Measurements from ENCODE around the gene RFX1. TPM values are rescaled to one million over a fixed set of nuclear protein-coding genes. Genes with fewer than 3 reads are reported as not detected.
A peak's percentile ranks its signal among the peaks of the same experiment; 100 is the strongest.
"Not testable (repeated sequence)": the region's sequence is repeated elsewhere in the genome, so short reads cannot be mapped to it uniquely, and the experiment has no call there.

The RFX1 gene
- total RNA-seq: 1 to 10 TPM; 7.5 to 7.8 TPM
- long read RNA-seq, donor 1, full-length matches to known transcripts: 1 of 3 reads
- long read RNA-seq, donor 1, partial matches to known transcripts: 2 of 3 reads
- long read RNA-seq, donor 1, other reads (novel, unspliced or antisense): 0 of 3 reads
- long read RNA-seq, donor 2, partial matches to known transcripts: 1 of 3 reads
- long read RNA-seq, donor 2, other reads (novel, unspliced or antisense): 2 of 3 reads

DNA sequence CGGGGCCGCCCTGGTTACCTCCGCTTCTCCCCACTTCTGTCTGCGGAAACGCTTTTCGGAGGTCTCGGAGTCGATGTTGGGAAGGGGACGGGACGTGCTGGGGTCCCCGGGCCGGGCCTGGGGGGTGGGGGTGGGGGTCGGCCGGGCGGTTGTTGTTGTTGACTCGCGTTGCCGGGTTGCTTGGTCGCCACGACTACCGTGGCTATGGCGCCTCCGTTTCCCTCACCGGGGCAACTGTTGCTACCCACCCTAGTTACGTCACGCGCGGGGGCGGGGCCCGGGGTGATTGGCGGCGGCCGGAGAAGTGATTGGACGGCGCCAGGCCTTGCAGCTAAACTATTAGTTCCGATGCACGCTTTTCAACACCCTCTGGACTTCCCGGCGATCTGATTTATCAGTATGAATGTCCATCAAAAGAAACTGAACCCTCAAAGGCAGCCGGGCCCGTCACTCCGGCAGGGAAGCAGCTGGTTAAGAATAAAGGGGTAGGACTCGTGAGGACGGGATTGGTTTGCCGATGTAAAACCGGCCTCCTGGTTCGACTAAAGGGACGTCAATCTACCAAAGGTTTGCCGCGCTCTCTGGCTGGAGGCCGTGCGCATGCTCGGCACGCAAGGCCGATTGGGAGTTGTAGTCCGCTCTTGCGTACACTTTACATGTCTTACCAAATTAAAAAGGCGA, at the start of gene RFX1:
TSS of gene RFX1 (minus strand) at position 236 of the 681 bp plus-strand sequence. CDS start 12,477 bp downstream, outside the sequence.
- intact Hi-C loops (cut with DNase I): no loop called here
- DNase-seq (ENCODE audit: low spot score): peak; percentile 100

DNA sequence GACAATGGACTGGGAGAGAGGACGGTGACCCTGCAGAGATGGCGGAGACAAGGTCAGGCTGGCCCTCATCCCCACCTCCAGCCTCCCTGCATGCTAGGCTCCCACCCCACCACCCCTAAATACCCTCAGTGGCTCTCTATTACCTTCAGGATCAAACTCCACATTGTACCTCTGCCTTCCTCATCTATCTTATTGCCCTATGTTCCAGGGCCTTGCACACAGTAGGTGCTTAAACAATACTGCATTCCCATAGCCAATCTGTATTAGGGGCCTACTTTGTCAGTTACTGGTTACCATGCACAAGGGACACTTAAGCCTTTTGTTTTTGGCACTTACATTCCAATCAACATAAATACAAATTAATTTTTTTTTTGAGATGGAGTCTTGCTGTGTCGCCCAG, 49.3 kb upstream of the RFX1 start:
- intact Hi-C loops (cut with DNase I): no loop called here

DNA sequence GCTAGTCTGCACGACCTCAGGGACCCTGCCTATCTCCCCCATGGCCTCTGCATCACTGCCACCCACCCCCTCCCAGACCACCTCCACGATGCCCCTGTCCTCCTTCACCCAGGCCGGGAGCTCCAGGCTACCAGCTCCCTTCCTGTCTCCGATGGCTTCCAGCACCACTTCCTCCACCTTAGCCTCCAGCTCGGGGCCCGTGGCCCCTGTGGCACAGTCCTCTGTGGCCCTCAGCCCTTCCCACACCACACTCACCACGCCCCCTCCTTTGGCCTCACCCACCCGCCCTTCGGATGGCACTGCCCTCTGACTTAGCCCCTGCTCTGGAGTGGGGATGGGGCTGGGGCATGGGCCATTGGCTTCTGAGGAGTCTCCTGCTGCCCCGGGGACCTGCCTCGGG, 48.6 kb upstream of the RFX1 start:
- DNase-seq (ENCODE audit: low spot score): no peak
- intact Hi-C loops (cut with DNase I): no loop called here

More for the DNA sequence above, 49.3 kb upstream of the RFX1 start:
- DNase-seq (ENCODE audit: low spot score): no peak

DNA sequence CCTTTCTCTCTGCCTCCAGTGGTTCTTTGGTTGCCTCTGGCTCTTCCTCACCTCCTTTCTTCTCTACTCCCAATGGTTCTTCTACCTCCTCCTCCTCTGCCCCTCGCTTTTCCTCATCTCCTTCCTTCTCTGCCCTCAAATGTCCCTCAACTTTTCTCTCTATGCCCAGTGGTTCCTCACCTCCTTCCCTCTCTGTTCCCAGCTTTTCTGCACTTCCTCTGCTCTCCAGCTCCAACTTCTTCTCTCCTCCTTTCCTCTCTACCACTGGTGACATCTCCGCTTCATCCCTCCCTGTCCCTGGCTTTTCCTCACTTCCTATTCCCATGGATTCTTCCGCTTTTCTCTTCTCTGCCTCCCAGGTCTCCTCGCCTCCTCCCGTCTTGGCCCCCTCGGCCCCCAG, 48.0 kb upstream of the RFX1 start:
- intact Hi-C loops (cut with DNase I): no loop called here
- DNase-seq (ENCODE audit: low spot score): no peak

DNA sequence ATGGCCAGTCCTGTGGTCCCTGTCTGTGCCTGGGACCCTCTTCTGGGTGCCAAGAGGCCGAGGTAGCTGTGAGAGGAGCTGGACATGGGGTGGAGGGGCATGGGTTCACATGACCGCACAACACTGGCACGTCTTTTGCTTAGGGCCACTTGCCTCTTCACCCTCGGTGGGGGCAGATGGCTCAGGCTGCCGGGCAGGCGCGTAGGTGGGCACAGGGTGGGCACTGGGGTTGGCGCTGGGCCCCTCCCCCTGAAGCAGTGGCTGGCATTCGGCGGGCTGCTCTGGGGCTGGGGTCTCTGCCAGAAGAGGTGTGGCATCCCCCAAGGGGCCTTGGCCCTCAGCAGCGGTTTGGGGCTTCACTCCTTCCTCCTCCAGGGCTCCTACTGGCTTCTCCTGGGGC, 47.4 kb upstream of the RFX1 start:
- intact Hi-C loops (cut with DNase I): no loop called here
- no peak for DNase-seq (ENCODE audit: low spot score)

DNA sequence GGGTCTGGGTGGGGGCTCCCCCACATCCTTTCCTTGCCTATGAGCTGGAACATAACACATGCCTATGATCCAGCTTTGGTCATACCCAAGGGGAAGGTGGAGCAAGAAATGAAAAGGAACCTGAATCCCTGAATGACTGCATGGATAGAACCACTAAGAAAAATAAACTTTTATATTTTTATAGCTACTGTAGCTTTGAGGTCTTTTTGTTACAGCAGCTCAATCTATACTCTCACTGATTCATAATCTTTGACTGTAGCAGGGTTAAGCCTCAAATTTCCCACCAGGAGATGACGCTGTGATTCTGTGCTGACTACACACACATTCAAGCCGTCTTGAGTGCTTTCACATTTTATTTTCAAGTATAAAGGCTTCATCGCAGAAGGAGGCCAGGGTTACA, 46.9 kb upstream of the RFX1 start:
- intact Hi-C loops (cut with DNase I): no loop called here
- no peak for DNase-seq (ENCODE audit: low spot score)

DNA sequence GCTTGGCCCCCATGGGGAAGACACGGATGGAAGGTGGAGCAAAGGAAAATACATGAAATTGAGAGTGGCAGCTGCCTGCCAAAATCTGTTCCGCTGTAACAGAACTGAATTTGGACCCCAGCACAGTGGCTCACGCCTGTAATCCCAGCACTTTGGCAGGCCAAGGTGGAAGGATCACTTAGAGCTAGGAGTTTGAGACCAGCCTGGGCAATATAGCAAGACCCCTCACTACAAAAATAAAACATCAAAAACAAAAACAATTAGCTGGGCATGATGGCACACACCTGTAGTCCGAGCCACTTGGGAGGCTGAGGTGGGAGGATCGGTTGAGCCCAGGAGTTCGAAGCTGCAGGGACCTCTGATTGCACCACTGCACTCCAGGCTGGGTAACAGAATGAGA, 46.4 kb upstream of the RFX1 start:
- intact Hi-C loops (cut with DNase I): no loop called here

DNA sequence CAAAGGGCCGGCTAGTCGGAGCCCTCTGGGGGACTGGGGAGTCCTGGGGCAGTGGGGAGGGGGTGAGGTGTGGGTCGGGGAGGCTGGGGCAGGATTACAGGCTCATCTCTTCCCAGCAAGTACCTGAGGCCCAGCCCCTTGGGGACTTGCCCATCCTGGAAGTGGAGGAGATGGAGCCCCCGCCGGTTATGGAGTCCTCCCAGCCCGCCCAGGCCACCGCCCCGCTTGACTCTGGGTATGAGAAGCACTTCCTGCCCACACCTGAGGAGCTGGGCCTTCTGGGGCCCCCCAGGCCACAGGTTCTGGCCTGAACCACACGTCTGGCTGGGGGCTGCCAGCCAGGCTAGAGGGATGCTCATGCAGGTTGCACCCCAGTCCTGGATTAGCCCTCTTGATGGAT, 45.9 kb upstream of the RFX1 start:
- intact Hi-C loops (cut with DNase I): no loop called here
- no peak for DNase-seq (ENCODE audit: low spot score)

More for the DNA sequence above, 46.4 kb upstream of the RFX1 start:
- DNase-seq (ENCODE audit: low spot score): no peak

DNA sequence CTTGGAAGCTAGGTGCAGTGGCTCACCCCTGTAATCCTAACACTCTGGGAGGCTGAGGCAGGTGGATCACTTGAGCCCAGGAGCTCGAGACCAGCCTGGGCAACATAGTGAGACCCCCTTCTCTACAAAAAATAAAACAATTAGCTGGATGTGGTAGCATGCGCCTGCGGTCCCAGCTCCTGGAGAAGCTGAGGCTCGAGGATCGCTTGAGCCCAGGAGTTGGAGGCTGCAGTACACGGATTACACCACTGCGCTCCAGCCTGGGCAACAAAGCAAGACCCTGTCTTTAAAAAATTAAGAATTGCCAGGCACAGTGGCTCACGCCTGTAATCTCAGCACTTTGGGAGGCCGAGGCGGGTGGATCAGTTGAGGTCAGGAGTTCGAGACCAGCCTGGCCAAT, 44.8 kb upstream of the RFX1 start:
- intact Hi-C loops (cut with DNase I); DNase-seq (ENCODE audit: low spot score): not testable (repeated sequence)

DNA sequence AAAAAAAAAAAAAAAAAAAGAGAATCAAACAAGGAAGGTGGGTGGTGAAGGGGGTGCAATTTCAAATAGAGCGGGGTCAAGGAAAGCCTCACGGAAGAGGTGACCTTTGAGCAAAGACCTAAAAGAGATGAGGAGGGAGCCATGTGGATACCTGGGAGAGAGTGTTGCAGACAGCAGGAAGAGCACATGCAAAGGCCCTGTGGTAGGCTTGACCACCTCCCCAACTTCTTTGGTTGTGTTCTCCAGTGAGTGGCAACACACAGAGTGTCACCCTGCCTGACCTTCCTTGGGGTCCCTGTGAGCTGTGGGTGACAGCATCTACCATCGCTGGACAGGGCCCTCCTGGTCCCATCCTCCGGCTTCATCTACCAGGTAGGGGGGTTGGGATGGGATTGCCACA, 44.4 kb upstream of the RFX1 start:
- no peak for DNase-seq (ENCODE audit: low spot score)
- intact Hi-C loops (cut with DNase I): no loop called here

DNA sequence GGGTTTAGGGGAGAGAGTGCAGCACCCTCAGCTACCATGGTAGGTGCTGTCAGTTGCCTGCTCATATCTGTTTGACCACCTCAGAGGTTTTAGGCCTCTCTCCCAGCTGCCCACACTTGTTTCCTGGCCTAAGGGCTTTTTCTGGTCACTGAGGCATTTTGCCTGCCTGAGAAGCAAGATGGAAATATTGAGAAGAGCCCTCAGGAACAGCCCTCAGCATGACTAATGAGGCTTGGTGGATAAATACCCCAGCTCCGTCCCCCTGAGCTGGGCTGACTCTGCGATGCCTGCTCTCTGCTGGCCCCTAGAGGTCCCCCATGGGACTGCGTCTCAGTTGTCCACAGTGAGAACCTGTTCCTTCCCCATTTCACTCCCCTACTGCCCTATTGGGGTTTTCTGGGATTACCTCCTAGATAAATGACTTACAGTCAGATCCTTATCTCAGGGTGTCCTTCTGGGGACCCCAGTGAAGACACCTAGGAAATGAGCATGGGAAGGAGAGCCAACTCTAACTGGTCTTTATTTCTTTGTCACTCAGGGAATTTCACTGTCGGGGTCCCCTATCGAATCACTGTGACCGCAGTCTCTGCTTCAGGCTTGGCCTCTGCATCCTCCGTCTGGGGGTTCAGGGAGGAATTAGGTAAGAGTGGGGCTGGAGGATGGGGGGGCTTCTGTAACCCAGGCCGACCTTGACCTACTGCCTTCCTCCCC, 42.5 kb upstream of the RFX1 start:
- DNase-seq (ENCODE audit: low spot score): no peak
- intact Hi-C loops (cut with DNase I): no loop called here

DNA sequence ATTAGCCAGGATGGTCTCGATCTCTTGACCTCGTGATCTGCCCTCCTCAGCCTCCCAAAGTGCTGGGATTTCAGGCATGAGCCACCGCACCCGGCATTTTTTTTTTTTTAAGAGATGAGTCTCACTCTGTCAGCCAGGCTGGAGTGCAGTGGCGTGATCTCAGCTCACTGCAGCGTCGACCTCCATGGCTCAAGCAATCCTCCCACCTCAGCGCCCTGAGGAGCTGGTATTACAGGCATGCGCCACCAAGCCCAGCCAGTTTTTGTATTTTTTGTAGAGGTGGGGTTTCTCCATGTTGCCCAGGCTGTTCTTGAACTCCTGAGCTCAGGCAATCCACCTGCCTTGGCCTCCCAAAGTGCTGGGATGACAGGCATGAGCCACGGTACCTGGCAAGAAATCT, 41.7 kb upstream of the RFX1 start:
- DNase-seq (ENCODE audit: low spot score); intact Hi-C loops (cut with DNase I): not testable (repeated sequence)

DNA sequence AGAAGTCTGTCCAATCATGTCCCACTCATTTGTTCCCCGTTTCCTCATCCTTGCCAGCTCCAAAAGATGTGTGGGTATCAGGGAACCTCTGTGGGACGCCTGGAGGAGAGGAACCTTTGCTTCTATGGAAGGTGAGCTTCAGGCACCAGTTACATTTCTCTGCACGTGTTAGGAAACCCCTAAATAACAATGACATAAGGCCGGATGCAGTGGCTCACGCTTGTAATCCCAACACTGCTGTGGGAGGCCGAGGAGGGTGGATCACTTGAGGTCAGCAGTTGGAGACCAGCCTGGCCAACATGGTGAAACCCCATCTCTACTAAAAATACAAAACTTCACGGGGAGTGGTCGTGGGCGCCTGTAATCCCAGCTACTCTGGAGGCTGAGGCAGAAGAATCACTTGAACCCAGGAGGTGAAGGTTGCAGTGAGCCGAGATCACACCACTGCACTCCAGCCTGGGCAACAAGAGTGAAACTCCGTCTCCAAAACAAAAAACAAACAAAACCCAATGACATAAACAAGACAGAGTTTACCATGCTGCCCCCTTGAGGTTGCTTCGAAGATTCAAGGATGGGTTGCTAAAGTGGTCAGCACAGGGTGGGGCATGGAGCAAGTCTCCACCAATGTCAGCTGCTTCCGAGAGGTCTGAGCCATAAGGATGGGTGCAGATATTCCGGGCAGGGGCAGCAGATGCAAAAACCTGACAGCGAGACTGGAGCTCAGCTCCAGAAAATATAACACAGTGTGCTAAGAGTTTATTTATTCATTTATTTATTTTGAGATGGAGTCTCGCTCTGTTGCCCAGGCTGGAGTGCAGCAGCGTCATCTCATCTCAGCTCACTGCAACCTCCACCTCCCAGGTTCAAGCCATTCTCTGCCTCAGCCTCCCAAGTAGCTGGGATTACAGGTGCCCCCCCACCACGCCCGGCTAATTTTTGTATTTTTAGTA, 36.8 kb upstream of the RFX1 start:
- DNase-seq (ENCODE audit: low spot score); intact Hi-C loops (cut with DNase I): not testable (repeated sequence)

DNA sequence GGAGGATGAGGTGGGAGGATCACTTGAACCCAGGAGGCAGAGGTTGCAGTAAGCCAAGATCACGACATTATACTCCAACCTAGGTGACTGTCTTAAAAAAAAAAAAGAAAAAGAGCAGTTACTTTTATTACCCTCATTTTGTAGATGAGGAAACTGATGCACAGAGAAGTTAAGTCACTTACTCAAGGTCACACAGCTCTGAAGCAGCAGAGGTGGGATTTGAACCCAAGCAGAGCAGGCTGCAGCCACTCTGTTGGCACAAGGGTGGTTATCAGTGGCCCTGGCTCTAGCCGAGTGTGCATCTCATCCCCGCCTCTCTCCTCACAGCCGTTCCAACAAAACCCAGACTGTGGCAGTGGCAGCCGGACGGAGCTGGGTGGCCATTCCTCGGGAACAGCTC, 33.1 kb upstream of the RFX1 start:
- no peak for DNase-seq (ENCODE audit: low spot score)
- intact Hi-C loops (cut with DNase I): no loop called here

DNA sequence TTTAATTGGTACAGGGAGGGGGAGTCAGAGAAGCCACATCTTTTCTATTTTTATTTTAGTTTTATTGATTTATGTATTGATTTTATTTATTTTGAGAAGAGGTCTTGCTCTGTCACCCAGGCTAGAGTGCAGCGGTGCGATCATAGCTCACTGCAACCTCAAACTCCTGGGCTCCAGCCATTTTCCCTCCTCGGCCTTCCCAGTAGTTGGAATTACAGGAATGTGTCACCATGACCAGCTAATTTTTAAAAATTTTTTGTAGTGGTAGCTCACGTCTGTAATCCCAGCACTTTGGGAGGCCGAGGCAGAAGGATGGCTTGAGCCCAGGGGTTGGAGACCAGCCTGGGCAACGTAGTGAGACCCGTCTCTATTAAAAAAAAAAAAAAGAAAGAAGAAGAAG, 29.6 kb upstream of the RFX1 start:
- no peak for DNase-seq (ENCODE audit: low spot score)
- intact Hi-C loops (cut with DNase I): no loop called here

DNA sequence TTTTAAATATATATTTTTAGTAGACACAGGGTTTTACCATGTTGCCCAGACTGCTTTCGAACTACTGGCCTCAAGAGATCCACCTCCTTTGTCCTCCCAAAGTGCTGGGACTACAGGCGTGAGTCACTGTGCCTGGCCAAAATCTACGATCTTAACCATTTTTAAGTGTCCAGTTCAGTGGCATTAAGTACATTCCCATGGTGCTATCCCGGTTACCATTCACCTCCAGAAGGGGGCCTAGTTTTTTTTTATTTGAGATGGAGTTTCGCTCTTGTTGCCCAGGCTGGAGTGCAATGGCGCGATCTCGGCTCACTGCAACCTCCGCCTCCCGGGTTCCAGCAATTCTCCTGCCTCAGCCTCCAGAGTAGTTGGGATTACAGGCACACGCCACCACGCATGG, 29.0 kb upstream of the RFX1 start:
- intact Hi-C loops (cut with DNase I); DNase-seq (ENCODE audit: low spot score): not testable (repeated sequence)

DNA sequence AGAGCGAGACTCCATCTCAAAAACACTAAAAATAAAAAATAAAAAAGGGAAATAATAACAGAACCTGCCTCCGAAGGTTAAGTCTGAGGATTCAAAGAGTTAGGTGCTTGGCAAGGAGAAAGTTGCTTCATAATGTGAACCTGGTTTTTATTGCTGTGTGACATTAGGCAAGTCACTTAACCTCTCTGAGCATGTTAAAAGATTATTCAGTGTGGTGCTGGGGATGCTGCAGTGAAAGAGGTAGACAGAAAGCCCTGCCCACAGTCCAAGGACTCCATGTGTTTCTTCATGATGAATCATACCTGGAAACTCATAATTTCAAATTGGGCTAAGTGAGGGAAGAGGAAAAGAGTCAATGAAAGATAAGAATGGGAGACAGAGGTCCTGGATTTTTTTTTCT, 27.8 kb upstream of the RFX1 start:
- intact Hi-C loops (cut with DNase I): no loop called here
- no peak for DNase-seq (ENCODE audit: low spot score)

DNA sequence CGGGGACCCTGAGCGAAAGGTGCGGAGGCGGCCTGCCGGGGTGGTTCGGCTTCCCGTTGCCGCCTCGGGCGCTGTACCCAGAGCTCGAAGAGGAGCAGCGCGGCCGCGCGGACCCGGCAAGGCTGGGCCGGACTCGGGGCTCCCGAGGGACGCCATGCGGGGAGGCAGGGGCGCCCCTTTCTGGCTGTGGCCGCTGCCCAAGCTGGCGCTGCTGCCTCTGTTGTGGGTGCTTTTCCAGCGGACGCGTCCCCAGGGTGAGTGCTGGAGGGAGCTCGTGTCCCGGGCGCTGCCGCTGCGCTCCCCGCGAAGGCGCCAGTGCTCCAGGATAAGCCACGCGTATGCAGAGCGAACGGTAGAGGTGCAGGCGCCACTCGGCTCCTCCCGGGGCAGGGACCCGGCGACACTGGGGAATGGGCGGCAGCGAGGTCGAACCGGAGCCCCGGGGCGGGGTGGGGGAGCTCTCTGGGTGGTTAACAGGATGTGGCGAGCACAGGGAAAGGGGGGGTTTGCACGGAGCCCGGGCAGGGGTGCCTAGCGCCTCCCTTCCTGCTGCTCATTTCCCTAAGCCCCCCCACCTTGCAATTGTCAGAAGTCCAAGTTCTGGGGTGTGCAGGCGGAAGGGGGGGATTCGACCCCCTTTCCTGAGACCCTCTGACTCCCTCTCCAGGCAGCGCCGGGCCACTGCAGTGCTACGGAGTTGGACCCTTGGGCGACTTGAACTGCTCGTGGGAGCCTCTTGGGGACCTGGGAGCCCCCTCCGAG, 25.8 kb upstream of the RFX1 start, which contains the start of gene IL27RA:
TSS of gene IL27RA (plus strand) at position 44 of the 762 bp plus-strand sequence. CDS start at position 155, 111 bp downstream.
- peak; percentile 84 for DNase-seq (ENCODE audit: low spot score)

More for the DNA sequence above, 25.8 kb upstream of the RFX1 start, which contains the start of gene IL27RA:
- intact Hi-C loops (cut with DNase I): no loop called here
